Thyroid gland (tissue), 4 donors: ENCODE measurements around the gene CEBPG. TPM values are rescaled to one million over a fixed set of nuclear protein-coding genes. Genes with fewer than 3 reads are reported as not detected.
A peak's percentile ranks its signal among the peaks of the same experiment; 100 is the strongest.

ENCODE experiments used
- DNase-seq, 2 donors: peaks; one replicate each; pipeline ENCODE4 v3.0.0-alpha.2; 2019
- H3K27ac ChIP-seq, 3 donors: fragments of 200-600 bp; sonication (generic); 1 replicate in 2 of 3; 2 replicates in 1 of 3; pipeline ENCODE4 v1.5.1; 2016 to 2019; ENCODE audit warnings: mild to moderate bottlenecking in 1 of 3, moderate library complexity in 1 of 3
- H3K27me3 ChIP-seq: fragments of 200-600 bp; sonication (generic); one replicate; pipeline ENCODE4 v1.5.1; 2019
- H3K36me3 ChIP-seq, 2 donors: fragments of 200-600 bp; sonication (generic); one replicate each; pipeline ENCODE4 v1.5.1; 2016 to 2019
- H3K4me1 ChIP-seq, 2 donors: fragments of 200-600 bp; sonication (generic); one replicate each; pipeline ENCODE4 v1.5.1; 2017 to 2019
- H3K4me3 ChIP-seq, 3 donors: fragments of 200-600 bp; sonication (generic); replicated peaks in 1 of 3; 1 replicate in 2 of 3; 2 replicates in 1 of 3; pipeline ENCODE4 v1.5.1; 2016; ENCODE audit warnings: mild to moderate bottlenecking in 1 of 3
- H3K9me3 ChIP-seq: fragments of 200-600 bp; sonication (generic); one replicate; pipeline ENCODE4 v1.5.1; 2017
- POLR2A ChIP-seq, 2 donors: fragments of 450-650 bp; IDR thresholded peaks; one replicate each; pipeline ENCODE4 v1.6.1; 2017; ENCODE audit warnings: antibody characterized with exemption in 2 of 2, mild to moderate bottlenecking in 2 of 2, moderate library complexity in 1 of 2
- WGBS, 2 donors: methylation state at CpG; one replicate each; pipeline ENCODE4 v1.1.5; 2017; 5-methylcytosine and 5-hydroxymethylcytosine counted together
- intact Hi-C: fragments of 100-400 bp; cut with DNase I; formaldehyde crosslinking; loops from one replicate; pipeline ENCODE4 v1.15.1; 2023
- total RNA-seq, 4 donors: library from RNA; depleted of rRNA; stranded (reverse); fragments of >200 nt; gene quantifications; one replicate each; pipeline ENCODE4 v1.2.3, GENCODE V29; 2016
- TF ChIP-seq, protein P1 (sequence below), 6 experiments: fragments of 200-600 bp in 3 of 6; fragments of 450-650 bp in 3 of 6; sonication (generic) in 3 of 6; IDR thresholded peaks; one replicate each; pipeline ENCODE4 v1.5.1; 2016 to 2019; ENCODE audit warnings: antibody characterized with exemption in 6 of 6, mild to moderate bottlenecking in 2 of 6, inconsistent platforms in 1 of 6, moderate library complexity in 1 of 6

Gene CEBPG
- total RNA-seq, 4 donors from 2014 or later, result 19.8 to 33.8 (median 26.7) TPM

DNA sequence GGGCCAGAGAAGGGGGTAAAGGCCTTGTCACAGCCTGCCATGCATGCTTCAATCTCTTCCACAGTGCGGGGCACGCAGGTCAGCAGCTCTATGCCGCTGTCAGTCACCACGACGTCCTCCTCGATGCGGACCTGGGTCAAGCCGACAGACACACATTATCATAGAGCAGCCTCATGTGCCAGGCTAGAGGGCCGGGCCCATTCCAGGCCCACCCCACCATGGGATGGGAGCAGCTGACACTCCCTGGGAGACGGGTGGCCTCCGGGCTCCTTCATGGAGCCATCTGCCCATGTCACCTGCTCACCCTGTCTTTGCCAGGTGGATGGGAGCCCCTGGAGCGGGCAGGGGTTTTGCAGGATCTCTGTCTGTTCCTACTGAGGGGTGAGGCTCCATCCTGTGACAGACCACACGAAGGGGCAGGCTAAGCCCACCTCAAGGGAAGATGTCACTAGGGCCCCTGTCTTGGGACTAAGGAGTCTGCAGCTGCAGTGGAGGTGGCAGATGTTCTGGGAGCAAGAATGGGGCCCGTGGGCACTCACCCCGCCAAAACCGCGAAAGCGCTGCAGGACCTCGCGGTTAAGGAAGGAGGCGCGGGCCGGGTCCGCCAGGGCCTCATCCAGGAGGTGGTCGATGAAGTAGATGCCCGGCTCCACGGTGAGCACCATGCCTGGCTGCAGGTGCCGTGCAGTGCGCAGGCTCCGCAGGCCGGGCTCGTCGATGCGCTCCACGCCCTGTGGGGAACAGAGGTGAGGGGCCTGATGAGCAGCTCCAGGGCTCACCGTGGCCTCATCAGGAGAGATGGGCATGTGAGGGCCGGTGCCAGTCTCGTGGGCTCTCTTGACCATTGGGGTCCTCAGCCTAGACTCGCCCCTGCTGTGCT, 14.1 kb downstream of the CEBPG start:
- WGBS, 2 donors, result 97% methylated on average over 15 to 32 of the region's 39 CpGs
- intact Hi-C loops, result no loop called here
- Histone ChIP-seq H3K27me3 (no peaks in the 10 kb centered on the region), H3K9me3 (no peaks in the 10 kb centered on the region), H3K4me1 (peaks cover 61 to 72% of the 10 kb centered on the region in 2 donors), H3K4me3 (no peak overlapping the region), H3K36me3 (no peaks in the 10 kb centered on the region), H3K27ac (peak overlapping the region in 1 of 3 donors; percentile 79)
- DNase-seq, result no peak
- TF ChIP-seq POLR2A (IDR thresholded peaks at IDR 0.05), result no peak
- TF ChIP-seq, protein P1, sequence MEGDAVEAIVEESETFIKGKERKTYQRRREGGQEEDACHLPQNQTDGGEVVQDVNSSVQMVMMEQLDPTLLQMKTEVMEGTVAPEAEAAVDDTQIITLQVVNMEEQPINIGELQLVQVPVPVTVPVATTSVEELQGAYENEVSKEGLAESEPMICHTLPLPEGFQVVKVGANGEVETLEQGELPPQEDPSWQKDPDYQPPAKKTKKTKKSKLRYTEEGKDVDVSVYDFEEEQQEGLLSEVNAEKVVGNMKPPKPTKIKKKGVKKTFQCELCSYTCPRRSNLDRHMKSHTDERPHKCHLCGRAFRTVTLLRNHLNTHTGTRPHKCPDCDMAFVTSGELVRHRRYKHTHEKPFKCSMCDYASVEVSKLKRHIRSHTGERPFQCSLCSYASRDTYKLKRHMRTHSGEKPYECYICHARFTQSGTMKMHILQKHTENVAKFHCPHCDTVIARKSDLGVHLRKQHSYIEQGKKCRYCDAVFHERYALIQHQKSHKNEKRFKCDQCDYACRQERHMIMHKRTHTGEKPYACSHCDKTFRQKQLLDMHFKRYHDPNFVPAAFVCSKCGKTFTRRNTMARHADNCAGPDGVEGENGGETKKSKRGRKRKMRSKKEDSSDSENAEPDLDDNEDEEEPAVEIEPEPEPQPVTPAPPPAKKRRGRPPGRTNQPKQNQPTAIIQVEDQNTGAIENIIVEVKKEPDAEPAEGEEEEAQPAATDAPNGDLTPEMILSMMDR (IDR thresholded peaks at IDR 0.05), result no peak

DNA sequence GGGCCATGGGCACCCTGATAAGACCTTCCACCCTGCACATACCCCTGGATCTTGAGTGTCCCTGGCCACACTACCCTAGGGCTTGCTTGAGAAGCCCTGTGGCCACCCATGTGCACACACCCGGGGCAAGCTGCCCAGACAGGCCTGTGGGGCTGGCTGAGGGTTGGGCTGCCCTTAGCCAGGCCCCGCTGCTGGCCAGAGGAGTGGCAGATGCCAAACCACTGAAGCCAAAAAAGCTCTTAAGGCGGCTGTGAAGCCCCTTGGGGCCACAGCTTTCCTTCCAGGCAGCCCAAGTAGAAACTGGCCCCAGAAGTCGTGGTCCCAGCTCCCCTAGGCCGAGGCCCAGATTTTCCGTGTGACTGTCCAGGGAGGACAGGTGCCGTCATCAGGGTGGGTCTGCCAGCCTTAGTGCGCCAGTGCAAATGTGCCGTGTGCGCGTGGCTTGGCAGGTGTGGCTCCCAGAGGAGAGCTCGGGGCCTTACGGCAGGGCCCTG, 14.8 kb downstream of the CEBPG start:
- DNase-seq, result peak; percentile 89 to 93
- intact Hi-C loops, result no loop called here
- H3K36me3 ChIP-seq, result no peaks in the 10 kb centered on the region
- peak overlapping the region; percentile 43 to 79 (median 79) for H3K27ac ChIP-seq
- H3K9me3 ChIP-seq, result no peaks in the 10 kb centered on the region
- TF ChIP-seq, protein P1 (IDR thresholded peaks at IDR 0.05), result no peak
- no peak for TF ChIP-seq POLR2A (IDR thresholded peaks at IDR 0.05)
- no peaks in the 10 kb centered on the region for H3K27me3 ChIP-seq
- H3K4me3 ChIP-seq, result no peak overlapping the region
- 18 to 23% methylated on average over 2 to 8 of the region's 13 CpGs for WGBS, 2 donors
- peaks cover 61 to 79% of the 10 kb centered on the region in 2 donors for H3K4me1 ChIP-seq

DNA sequence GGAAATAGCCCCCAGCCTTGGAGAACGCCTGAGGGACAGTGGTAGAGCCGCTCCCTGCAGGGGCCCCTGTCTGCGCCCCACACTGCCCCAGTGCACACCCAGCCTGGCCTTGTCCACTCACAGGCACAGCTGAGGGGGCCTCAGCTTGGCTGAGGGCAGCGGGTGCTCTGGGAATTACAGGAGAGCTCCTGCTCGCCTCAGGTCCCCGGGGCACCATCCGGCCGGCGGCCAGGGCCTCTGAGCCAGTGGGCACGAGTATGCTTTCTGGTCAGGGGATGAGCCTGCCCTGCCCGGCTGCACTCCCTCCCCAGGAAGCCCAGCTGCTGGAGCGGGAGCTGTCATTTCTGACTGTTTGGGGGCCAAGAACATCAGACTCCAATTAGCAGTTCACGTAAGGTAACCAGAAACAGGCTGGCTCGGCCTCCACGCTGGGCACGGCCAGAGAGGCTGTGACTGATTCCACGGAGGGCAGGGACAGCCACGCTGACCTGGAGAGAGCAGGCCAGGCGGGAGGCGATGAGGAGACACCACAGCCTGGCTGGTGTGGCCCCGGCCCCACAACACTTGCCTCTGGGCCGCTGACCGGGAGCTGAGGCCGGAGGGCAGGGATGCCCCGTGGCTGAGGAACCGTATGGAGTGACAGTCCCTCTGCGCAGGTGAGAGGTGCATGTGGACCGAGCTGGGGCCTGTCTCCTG, 15.4 kb downstream of the CEBPG start:
- TF ChIP-seq POLR2A (IDR thresholded peaks at IDR 0.05), result no peak
- TF ChIP-seq, protein P1 (IDR thresholded peaks at IDR 0.05), result no peak
- Histone ChIP-seq H3K9me3 (no peaks in the 10 kb centered on the region), H3K4me1 (peaks cover 61 to 85% of the 10 kb centered on the region in 2 donors), H3K27ac (peak overlapping the region; percentile 43 to 79 (median 79)), H3K4me3 (no peak overlapping the region), H3K36me3 (no peaks in the 10 kb centered on the region), H3K27me3 (no peaks in the 10 kb centered on the region)
- intact Hi-C loops, result no loop called here
- peak; percentile 39 to 59 for DNase-seq
- WGBS, 2 donors, result 60 to 77% methylated on average over 7 to 10 of the region's 28 CpGs

DNA sequence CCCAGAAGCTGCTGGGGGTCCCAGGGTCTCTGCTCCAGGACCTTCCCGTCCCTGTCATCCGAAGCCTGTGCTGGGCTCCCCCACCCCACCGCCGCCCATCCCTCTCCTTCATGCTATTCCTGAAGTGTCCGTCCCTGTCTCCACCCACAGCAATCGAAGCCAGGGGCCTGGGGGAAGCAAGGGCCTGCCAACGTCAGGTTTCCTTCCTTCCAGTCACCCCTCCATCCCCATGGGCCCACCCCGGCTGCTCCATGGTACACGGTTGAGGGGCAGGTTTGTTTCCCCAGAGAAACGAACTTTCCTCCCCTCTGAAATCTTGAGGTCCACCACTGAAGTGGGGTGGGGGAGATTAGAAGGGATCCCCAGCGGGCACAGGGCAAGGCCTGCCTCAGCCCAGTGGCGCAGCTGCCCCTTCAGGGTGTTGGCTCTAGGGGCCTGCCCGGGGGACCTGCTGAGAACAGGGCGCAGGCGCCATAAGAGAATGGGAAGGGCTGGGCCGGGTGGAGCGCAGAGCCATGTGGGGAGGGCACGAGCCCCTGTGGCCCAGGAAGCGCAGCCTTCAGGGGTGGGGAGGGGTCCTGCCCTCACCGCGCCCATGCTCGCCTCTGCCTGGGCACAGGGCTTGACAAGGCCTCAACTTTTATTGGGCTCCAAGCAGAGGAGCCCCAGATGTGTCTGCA, 16.1 kb downstream of the CEBPG start:
- Histone ChIP-seq H3K36me3 (no peaks in the 10 kb centered on the region), H3K27me3 (no peaks in the 10 kb centered on the region), H3K27ac (peak overlapping the region; percentile 43 to 79 (median 45)), H3K4me1 (peaks cover 61 to 90% of the 10 kb centered on the region in 2 donors), H3K9me3 (no peaks in the 10 kb centered on the region), H3K4me3 (no peak overlapping the region)
- intact Hi-C loops, result loop anchor here (5.0 kb wide), 1 partner anchor 97 kb away; no protein-coding TSS in a partner anchor
- no peak for DNase-seq
- no peak for TF ChIP-seq POLR2A (IDR thresholded peaks at IDR 0.05)
- TF ChIP-seq, protein P1 (IDR thresholded peaks at IDR 0.05), result no peak
- 68 to 75% methylated on average over 20 to 22 of the region's 22 CpGs for WGBS, 2 donors
